ENCODE results near the gene CFAP97.
"Not testable (repeated sequence)": the region's sequence is repeated elsewhere in the genome, so short reads cannot be mapped to it uniquely, and the experiment has no call there.

CFAP97 gene

DNA sequence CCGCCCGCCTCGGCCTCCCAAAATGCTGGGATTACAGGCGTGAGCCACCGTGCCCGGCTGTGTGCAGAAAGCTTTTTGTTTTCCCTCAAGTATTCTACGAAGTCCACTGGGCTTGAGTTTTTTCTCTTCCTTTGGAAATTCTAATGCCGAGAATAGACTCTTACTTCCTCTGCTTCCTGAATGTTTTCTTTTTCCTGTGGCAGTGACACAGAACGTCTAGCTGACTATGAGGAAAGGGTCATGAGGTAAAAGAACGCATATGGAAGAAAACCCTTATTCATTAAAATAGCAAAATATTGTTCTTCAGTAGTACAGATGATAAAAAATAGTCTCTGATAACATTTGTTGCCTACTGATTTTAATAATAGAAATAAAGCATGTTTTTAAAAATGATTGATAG, 65.6 kb downstream of the CFAP97 start:
- no peak for DNase-seq

DNA sequence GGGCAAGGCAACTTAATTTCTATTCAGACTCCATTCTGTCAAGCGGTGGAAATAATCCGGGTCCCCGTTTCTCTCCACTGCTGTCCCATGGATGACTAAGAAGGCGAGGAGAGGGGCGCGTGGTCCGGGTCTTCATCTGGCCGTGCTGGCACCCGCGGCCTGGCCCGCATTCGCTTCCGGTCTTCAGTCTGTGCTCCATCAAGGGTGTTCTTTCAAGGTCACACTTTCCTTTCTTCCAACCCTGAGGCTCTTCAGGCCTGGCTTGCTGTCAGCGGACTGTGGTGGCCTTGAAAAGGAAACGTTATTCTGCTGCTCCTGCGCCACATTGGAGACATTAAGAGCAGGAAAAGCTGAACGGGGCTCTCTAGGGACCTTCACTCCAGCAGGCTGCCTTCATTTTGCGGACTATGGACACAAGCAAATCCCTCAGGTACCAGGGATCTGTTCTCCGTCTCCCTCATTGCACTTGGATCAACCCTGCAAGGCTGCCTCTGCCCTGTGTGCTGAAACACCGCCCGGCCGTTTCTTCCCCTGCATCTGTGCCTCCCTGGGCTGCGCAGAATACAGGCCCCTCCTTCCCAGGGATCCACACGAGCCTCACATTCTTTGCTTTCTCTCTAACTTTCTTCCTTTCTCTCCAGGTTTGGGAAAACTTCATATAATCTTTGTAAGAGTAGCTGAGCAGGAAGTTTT, 66.4 kb downstream of the CFAP97 start:
- DNase-seq = no peak

DNA sequence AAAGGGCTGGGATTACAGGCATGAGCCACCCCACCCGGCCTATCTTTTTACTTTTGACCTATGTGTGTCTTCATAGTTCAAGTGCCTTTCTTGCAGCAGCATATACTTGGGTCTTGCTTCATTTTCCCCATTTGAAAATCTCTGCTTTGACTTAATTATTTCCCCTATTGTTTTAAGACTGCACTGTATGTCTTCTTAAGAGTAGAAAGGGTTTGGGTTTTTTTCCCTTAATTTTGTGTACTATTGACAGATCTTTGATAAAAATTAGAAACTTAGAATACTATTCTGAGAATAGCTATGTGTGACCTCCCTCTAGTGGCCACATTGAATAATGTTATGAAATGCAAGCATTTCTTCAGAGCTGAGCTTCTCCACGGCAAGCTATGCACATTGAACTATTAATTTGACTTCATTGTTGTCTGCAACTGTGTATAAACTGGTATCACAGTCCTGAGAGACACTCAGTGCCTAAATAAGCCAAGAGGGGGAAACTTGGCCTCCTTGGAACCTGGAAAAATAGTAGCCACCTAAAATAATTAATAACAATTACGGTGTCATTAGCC, 69.4 kb downstream of the CFAP97 start:
- no peak for DNase-seq

DNA sequence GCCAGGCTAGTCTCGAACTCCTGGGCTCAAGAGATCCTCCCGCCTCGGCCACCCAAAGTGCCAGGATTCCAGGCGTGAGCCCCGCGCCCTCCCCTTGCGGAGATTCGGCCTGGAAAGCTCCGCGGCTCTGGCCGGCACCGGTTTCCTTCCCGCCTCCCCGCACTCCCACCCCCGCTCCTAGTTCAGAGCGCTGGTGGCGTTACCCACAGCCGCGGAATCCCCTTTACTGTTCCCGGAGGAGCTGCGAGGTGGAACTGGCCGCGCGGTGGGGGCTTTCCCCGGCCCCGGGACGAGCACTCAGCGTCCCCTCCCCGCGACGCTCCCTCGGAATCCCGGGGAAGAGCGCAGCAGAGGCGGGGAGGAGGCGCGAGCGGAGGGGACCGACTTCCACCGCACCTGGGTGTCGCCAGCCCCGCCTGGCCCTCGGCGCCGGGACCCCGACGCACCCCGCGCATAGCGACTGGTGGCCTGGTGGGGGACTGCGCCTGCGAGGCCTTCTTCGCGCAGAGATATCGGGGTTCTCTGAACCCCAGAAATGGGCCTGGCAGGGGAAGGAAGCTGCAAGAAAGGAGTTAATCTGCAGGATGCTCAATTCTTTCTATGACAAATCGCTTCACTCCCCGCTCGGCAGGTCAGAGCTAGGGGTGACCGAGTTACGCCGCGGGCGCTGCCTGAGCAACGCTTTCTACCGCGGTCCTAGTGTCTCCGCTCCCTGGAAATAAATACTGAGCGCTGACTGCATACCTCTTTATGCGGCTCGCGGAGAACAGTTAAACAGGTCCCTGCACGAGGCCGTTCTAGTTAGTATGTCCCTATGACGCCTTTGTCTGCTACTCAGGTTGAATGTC, 75.3 kb downstream of the CFAP97 start:
- DNase-seq = peak; percentile 9

DNA sequence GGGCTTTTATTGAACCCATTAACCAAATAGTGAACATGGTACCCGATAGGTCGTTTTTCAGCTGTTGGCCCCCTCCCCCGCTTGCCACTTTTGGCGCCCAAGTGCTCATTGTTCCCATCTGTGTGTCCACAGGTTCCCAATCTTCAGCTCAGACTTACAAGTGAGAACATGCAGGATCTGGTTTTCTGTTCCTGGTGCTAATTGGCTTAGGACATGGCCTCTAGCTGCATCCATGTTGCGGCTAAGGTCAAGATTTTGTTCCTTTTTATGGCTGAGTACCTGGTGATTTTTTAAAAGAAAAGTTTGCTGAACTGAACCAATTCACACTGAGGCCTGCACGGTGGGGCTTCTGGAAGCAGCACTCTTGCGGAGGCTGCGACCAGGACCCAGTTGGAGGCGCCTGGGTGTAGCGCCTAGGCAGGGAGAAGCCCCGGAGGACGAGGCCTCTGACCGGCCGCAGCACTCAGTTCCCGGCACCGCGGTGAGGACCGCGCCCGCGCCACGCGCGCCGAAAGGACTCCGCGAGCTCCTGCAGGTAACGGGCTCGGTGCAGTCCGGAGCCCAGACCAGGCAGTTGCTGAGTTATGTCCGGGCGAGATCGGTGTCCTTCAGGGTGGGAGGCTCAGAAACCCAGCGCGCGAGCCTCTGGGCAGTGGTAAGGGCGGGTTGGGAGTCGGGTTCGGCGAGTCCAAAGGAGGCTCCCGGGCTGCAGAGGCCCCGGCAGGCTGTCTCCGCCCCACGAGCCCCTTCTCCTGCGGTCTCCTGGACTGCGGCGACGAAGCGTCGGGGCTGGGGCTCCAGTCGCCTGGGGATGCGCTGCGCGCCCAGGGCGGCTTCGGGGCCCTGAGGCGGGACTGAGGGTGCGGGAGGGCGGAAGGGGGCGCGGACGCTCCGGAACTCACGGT, 76.5 kb downstream of the CFAP97 start:
- DNase-seq = no peak

DNA sequence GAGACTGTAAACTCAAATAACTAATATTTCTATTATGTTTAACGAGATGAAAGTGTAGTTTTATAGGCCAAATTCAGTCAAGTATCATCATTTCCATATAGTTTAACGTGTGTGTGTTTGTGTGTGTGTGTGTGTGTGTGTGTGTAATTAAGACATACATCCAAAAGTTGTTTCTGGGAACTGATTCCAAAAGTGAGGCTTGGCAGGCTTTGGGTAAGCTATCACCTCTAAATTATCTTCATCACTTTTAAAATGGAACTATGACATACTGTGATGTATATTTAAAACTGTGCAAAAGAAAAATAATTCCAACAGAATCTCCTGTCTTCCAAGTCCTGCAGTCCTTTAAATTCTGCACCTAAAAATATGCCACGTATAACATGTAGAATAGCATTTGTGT, 79.8 kb downstream of the CFAP97 start:
- DNase-seq = no peak

DNA sequence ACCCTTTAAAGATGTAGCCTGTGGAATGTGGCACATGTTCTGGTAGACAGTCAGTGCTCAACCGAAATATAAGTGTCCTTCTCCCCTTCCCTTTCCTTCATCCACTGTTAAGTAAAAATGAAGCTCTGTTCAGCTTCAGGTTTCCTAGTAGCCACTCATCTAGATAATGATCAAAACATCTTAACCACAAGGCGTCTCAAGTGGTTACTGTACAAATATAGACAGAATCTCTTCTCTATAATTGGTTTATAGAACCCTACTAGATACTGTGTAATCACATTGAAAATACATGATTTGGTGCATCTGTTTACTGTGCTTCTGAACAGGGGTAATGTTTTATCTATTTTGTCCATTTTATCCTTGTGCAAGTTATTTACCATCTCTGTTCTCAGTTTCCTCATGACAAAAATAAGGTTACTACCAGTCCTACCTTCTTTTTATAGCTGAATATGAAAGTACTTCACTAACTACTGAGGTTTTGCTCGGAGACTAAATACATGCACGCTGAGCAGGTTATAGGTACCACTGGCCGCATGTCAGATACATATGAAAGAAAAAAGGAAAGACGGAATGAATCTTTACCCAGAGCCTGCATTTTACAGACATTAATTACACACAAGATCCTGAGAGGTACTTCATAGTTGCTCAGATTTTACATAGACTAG, 81.0 kb downstream of the CFAP97 start:
- no peak for DNase-seq

DNA sequence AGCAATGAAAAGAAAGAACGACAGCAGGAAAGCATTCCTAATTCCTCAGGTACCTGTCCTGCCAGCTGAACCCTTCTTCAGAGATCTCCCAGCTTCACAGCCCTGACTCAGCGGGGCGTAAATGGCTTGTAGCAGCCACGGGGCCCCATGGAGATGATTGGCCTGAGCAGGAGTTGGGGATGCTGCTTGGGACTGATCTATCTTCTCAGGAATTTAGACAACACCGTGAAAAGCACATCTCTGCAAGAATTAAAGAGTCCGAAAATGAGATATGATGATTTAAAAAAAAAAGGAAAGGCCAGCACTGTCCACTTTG, 83.2 kb downstream of the CFAP97 start:
- DNase-seq = no peak

DNA sequence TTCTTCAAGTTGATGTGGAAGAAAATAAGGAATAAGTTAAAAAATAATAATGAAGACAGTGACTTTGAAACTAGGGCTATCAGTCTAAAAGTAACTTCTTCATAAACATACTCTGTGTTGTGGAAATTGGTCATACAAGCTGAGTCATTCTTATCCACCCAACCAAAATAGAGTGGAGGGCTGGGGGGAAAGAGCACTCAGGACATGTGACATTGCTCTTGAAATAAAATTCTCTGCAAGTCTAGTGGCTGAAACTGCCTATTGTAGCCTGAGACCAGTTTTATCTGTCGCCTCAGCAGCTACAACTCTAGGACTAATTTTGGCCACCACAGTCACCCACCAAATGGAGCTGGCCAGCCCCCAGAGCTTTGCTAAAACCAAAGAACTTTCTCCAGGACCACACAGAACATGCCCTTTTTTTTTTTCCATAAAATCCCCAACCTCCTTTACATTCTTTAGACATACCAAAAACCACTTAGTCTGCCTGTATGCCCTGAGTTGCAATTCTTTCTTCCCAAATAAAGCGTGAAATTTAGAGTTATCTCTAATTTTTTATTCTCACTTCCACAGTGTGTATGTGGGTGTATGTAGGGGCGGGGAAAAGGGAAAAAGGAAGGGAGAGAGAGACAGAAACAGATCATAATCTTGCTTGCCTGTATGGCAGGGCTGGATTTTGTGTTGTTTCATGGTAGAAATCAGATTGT, 83.7 kb downstream of the CFAP97 start:
- DNase-seq = no peak

DNA sequence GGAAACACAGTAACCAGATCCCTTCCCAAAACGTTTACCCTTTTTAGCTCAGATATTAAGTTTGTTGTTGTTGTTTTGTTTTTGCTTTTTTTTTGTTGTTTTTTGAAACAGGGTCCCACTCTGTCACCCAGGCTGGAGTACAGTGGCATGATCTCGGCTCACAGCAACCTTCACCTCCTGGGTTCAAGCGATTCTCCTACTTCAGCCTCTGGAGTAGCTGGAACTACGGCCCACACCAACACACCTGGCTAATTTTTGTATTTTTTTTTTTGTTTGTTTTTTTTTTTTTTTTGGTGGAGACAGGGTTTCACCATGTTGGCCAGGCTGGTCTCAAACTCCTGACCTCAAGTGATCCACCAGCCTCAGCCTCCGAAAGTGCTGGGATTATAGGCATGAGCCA, 84.3 kb downstream of the CFAP97 start:
- DNase-seq = not testable (repeated sequence)

DNA sequence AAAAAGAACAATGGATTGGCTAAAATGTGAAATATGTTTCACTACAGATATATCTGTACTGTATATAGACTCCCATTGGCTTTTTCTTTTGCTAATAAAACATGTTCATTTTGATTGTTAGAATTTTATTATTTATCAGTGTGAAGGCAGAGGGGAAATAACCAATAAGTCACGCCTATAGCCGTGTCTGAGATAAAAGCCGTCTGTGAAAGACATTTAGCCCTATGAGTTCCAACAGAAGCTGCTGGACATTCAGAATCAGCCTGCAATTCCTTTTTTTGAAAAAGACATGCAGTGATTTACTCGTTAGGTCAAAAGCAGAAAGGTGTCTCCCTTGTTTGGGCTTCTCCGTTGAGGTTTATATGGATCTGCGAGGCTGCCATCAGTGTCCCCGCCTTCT, 84.9 kb downstream of the CFAP97 start:
- DNase-seq = no peak

DNA sequence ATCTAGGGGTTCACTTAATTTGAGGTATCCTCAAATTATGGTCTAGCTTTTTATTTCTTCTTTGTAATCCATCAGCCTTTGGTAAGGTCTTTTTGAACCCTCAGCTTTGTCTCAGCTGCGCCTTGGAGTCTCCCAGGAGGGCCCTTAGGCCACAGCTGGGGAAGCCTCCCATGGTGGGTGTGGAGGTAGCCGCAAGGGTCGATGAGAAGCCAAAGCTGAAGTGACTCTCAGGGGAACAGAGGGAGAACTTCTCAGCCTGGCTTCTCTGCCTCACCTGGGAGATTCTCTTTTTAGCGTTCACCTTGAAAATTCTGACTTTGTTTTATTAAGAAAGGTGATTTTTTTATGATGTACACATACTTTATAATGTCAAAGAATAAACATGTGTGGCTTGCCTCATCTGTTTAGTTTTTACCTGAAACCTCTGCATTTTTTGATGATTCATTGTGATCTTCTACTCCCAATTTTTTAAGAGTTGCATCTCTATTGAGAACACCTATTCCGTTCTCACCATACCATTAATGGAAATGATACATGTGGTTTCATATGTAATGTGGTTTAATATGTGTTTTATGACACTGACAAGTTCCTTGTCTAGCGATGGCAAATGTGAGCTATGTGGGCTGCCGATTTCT, 86.4 kb downstream of the CFAP97 start:
- DNase-seq = no peak

DNA sequence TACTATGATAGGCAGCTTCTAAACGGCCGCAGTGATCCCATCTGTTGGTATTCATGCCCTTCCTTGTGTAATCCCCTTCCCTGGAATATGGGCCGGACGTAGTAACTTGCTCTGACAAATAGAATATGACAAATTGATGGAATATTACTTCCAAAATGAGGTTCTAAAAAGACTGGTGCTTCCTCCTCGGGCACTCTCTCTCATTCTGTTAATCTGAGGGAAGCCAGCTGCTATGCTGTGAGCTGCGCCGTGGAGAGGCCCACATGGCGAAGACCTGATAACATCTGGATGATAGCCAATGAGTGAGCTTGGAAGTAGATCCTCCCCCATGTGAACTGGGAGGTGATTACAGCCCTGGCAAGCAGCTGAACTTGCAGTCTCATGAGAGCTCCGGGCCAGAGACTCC, 88.0 kb downstream of the CFAP97 start:
- DNase-seq = no peak

DNA sequence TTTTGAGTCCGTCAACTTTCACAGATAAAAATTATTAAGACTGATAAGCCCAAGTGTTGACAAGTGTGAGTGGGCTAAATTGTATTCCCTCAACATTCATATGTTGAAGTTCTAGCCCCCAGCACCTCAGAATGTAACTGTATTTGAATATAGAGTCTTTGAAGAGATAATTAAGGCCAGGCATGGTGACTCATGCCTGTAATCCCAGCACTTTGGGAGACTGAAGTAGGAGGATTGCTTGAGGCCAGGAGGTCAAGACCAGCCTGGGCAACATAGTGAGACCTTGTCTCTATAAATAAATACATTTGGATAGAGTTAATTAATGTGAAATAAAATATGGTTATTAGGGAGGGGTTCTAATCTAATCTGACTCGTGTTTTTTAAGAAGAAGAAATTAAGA, 90.5 kb downstream of the CFAP97 start:
- no peak for DNase-seq

DNA sequence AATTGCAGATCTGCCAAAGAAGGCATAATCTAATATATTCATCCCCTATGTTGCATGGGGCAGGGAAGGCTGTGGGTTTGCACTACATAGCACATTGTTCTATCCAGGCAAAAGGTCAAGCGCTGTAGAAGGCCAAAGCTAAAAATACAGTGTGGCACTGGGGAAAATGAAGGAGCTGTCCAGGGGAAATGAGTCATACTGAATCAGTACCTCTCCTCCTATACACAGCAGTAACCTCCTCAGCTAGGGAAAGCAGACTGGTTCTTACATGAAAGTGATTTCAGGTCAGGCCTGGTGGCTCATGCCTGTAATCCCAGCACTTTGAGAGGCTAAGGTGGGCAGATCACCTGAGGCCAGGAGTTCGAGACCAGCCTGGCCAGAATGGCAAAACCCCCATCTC, 91.7 kb downstream of the CFAP97 start:
- no peak for DNase-seq

DNA sequence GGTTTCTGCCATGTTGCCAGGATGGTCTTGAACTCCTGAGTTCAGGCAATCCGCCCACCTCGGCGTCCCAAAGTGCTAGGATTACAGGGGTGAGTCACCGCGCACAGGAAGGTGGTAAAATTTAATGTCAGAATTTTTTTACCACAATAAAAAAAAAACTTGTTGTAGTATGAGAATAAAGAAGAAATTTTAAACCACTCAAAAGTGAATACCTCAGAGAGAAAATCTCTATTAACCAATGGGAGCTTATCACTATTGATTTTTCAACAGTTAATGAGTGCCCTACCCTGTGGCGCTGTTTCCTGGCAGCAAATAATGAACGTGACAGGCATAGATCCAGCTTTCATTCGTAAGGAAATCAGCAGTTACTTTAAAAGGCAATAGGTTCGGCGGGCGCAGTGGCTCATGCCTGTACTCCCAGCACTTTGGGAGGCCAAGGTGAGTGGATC, 93.4 kb downstream of the CFAP97 start:
- no peak for DNase-seq

DNA sequence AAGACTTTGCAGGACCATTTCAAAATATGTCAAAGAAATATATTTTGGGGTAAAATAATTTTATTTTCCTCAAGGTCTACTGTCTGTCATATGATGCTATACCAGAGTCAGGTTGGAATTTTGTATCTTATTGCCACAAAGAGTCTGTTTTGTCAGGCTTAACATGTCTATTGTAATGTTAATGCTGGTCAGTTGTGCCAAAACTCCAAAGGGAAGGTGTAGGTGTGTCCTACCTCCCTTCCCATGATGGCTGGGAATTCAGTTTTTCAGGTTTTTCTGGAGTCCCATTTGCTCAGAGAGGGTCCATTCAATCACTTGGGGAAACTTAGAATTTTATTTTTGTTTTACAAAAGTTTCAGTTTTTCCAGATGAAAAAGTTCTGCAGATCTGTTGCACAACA, 94.1 kb downstream of the CFAP97 start:
- DNase-seq = no peak
